Vagina (tissue), 2 donors: ENCODE measurements around the gene IL17A. TPM values are rescaled to one million over a fixed set of nuclear protein-coding genes. Genes with fewer than 3 reads are reported as not detected.

Experiments used
- DNase-seq, 2 donors: peaks; one replicate each; pipeline ENCODE4 v3.0.0-alpha.2; 2017; ENCODE audit errors: extremely low spot score in 2 of 2
- H3K27ac ChIP-seq: fragments of 200-600 bp; sonication (generic); one replicate; pipeline ENCODE4 v1.5.1; 2019
- H3K27me3 ChIP-seq: fragments of 200-600 bp; sonication (generic); one replicate; pipeline ENCODE4 v1.5.1; 2019
- H3K36me3 ChIP-seq, 2 donors: fragments of 200-600 bp; sonication (generic); one replicate each; pipeline ENCODE4 v1.5.1; 2017 to 2019
- H3K4me1 ChIP-seq: fragments of 200-600 bp; sonication (generic); one replicate; pipeline ENCODE4 v1.5.1; 2019
- H3K4me3 ChIP-seq, 2 donors: fragments of 200-600 bp; sonication (generic); 1 replicate in 1 of 2; 2 replicates in 1 of 2; pipeline ENCODE4 v1.5.1; 2016 to 2019
- H3K9me3 ChIP-seq: fragments of 200-600 bp; sonication (generic); one replicate; pipeline ENCODE4 v1.5.1; 2019
- CTCF ChIP-seq, 3 experiments: fragments of 450-650 bp in 2 of 3; fragments of 200-600 bp in 1 of 3; sonication (generic) in 1 of 3; IDR thresholded peaks; one replicate each; pipeline ENCODE4 v1.5.1; 2017 to 2019; ENCODE audit warnings: antibody characterized with exemption in 3 of 3, mild to moderate bottlenecking in 2 of 3, moderate library complexity in 2 of 3
- POLR2A ChIP-seq, 2 donors: fragments of 450-650 bp; IDR thresholded peaks; one replicate each; pipeline ENCODE4 v1.6.1; 2017; ENCODE audit warnings: antibody characterized with exemption in 2 of 2, mild to moderate bottlenecking in 2 of 2, moderate library complexity in 2 of 2
- POLR2AphosphoS5 ChIP-seq, 2 donors: sonication (generic); formaldehyde crosslinking; IDR thresholded peaks; one replicate each; pipeline ENCODE4 v1.9.0; 2017; ENCODE audit warnings: antibody characterized with exemption in 2 of 2, mild to moderate bottlenecking in 2 of 2, low read depth in 1 of 2; ENCODE audit not compliant: insufficient read depth in 1 of 2
- intact Hi-C: fragments of 100-400 bp; cut with DNase I; formaldehyde crosslinking; loops from one replicate; pipeline ENCODE4 v1.15.1; 2023
- total RNA-seq: library from RNA; depleted of rRNA; stranded (reverse); fragments of >200 nt; gene quantifications from one replicate; pipeline ENCODE4 v1.2.3, GENCODE V29; 2016

Gene IL17A
- not detected for total RNA-seq

GRCh38 chr6:52186075-52186474, at the start of gene IL17A:
Gene IL17A, plus strand, starts transcription at chr6:52186375. Its CDS starts 57 bp downstream, at chr6:52186432.
- no peak for DNase-seq
- intact Hi-C loops = no loop called here
- H3K27ac ChIP-seq = no peak within 1 kb of the TSS
- no peaks in the 10 kb centered on the region for H3K27me3 ChIP-seq
- H3K36me3 ChIP-seq = no peaks in the 10 kb centered on the region
- H3K4me3 ChIP-seq = no peak within 1 kb of the TSS
- no peaks in the 10 kb centered on the region for H3K4me1 ChIP-seq
- TF ChIP-seq POLR2A (IDR thresholded peaks at IDR 0.05) (no peak), CTCF (IDR thresholded peaks at IDR 0.05) (no peak), POLR2AphosphoS5 (IDR thresholded peaks at IDR 0.05; ENCODE audit: insufficient read depth in 1 of 2, low read depth in 1 of 2) (no peak)
- no peaks in the 10 kb centered on the region for H3K9me3 ChIP-seq

GRCh38 chr6:52136934-52137467, 49.2 kb upstream of the IL17A start:
- H3K27ac ChIP-seq = no peak overlapping the region
- no peak overlapping the region for H3K4me3 ChIP-seq
- TF ChIP-seq POLR2AphosphoS5 (IDR thresholded peaks at IDR 0.05; ENCODE audit: insufficient read depth in 1 of 2, low read depth in 1 of 2) = no peak
- no peak for TF ChIP-seq POLR2A (IDR thresholded peaks at IDR 0.05)
- TF ChIP-seq CTCF (IDR thresholded peaks at IDR 0.05) = no peak
- H3K4me1 ChIP-seq = peaks cover 4% of the 10 kb centered on the region
- DNase-seq = no peak
- H3K9me3 ChIP-seq = no peaks in the 10 kb centered on the region
- no peaks in the 10 kb centered on the region for H3K36me3 ChIP-seq
- intact Hi-C loops = no loop called here
- H3K27me3 ChIP-seq = no peaks in the 10 kb centered on the region

DNA sequence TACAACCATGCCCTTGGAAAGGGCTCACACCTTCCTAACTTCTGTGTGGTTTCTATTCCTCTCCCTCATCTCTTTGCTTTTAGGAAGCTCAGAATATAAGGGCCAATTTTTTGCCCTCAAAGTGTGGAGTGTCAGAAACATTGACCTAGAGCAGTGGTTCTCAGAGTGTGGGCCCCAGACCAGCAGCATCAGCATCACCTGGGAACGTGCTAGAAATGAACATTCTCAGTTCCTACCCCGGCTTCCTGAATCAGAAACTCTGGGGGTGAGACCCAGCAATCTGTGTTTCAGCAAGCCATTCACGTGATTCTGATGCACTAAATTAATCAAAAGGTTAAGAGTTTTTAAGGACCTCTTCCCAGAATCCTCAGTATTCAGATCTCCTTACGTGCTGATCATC, 47.9 kb upstream of the IL17A start:
- no peak for DNase-seq
- Histone ChIP-seq H3K27ac (no peak overlapping the region), H3K4me1 (peaks cover 4% of the 10 kb centered on the region), H3K4me3 (no peak overlapping the region), H3K27me3 (no peaks in the 10 kb centered on the region), H3K36me3 (no peaks in the 10 kb centered on the region), H3K9me3 (no peaks in the 10 kb centered on the region)
- intact Hi-C loops = no loop called here
- TF ChIP-seq POLR2A (IDR thresholded peaks at IDR 0.05) (no peak), POLR2AphosphoS5 (IDR thresholded peaks at IDR 0.05; ENCODE audit: insufficient read depth in 1 of 2, low read depth in 1 of 2) (no peak), CTCF (IDR thresholded peaks at IDR 0.05) (no peak)

- no peak overlapping the region for H3K4me3 ChIP-seq
- H3K9me3 ChIP-seq = no peaks in the 10 kb centered on the region
- H3K27me3 ChIP-seq = no peaks in the 10 kb centered on the region
- intact Hi-C loops = no loop called here
- DNase-seq = no peak
- no peak overlapping the region for H3K27ac ChIP-seq
- peaks cover 4% of the 10 kb centered on the region for H3K4me1 ChIP-seq
- no peak for TF ChIP-seq POLR2A (IDR thresholded peaks at IDR 0.05)
- no peak for TF ChIP-seq CTCF (IDR thresholded peaks at IDR 0.05)
- TF ChIP-seq POLR2AphosphoS5 (IDR thresholded peaks at IDR 0.05; ENCODE audit: insufficient read depth in 1 of 2, low read depth in 1 of 2) = no peak
- no peaks in the 10 kb centered on the region for H3K36me3 ChIP-seq
Observed at GRCh38 chr6:52139985-52140680, 46.0 kb upstream of the IL17A start.

DNA sequence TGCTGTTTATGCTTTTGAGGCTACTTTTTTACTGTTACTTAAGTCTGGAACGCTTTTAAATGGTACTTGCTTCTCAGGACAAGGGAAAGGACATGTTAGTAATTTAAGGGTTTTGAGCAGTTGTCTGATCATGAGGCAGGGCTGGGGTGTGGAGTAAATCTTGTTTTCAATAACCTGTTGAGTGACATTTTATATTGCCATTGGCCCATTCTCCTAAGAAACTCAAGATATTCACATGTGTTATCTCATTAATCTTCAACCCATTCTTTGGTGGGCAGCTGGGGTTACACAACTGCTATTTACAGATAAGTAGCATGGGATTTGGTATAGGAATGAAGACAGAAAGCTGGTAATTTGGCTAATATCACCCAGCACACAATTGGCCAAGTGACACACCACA, 44.6 kb upstream of the IL17A start:
- H3K27me3 ChIP-seq = no peaks in the 10 kb centered on the region
- H3K4me1 ChIP-seq = peaks cover 4% of the 10 kb centered on the region
- TF ChIP-seq POLR2AphosphoS5 (IDR thresholded peaks at IDR 0.05; ENCODE audit: insufficient read depth in 1 of 2, low read depth in 1 of 2) = no peak
- no peak for TF ChIP-seq POLR2A (IDR thresholded peaks at IDR 0.05)
- no peak for TF ChIP-seq CTCF (IDR thresholded peaks at IDR 0.05)
- no peak for DNase-seq
- no peak overlapping the region for H3K27ac ChIP-seq
- H3K9me3 ChIP-seq = no peaks in the 10 kb centered on the region
- H3K36me3 ChIP-seq = no peaks in the 10 kb centered on the region
- no peak overlapping the region for H3K4me3 ChIP-seq
- intact Hi-C loops = no loop called here
